H9 (cell line): ENCODE results near the gene RAD50. TPM values are rescaled to one million over a fixed set of nuclear protein-coding genes. Genes with fewer than 3 reads are reported as not detected.

Source experiments
- DNase-seq: peaks from one replicate; pipeline ENCODE4 v3.0.0-alpha.2; 2017
- H2AFZ ChIP-seq: one replicate; pipeline ENCODE4 v1.6.1; 2013; ENCODE audit warnings: mild to moderate bottlenecking, low read length, control low read depth, moderate library complexity
- H2AK5ac ChIP-seq: 2 replicates; pipeline ENCODE4 v1.6.1; 2013; ENCODE audit warnings: low read length, control low read depth, mixed read lengths; ENCODE audit not compliant: insufficient read length
- H2BK120ac ChIP-seq: one replicate; pipeline ENCODE4 v1.6.1; 2013; ENCODE audit warnings: low read depth, mild to moderate bottlenecking, low read length, control low read depth, inconsistent platforms; ENCODE audit not compliant: poor library complexity, severe bottlenecking
- H2BK12ac ChIP-seq: 2 replicates; pipeline ENCODE4 v1.6.1; 2013; ENCODE audit warnings: low read length, control low read depth, mixed read lengths, low read depth; ENCODE audit not compliant: insufficient read length
- H2BK15ac ChIP-seq: 2 replicates; pipeline ENCODE4 v1.6.1; 2013; ENCODE audit warnings: low read depth, low read length, control low read depth
- H2BK20ac ChIP-seq: one replicate; pipeline ENCODE4 v1.6.1; 2013; ENCODE audit warnings: low read depth, mild to moderate bottlenecking, low read length, control low read depth, inconsistent platforms; ENCODE audit not compliant: poor library complexity, severe bottlenecking
- H2BK5ac ChIP-seq: 2 replicates; pipeline ENCODE4 v1.6.1; 2013; ENCODE audit warnings: low read length, control low read depth, mixed read lengths; ENCODE audit not compliant: insufficient read length
- H3K14ac ChIP-seq: 2 replicates; pipeline ENCODE4 v1.6.1; 2013; ENCODE audit warnings: low read length, control low read depth; ENCODE audit not compliant: insufficient read depth
- H3K18ac ChIP-seq: 2 replicates; pipeline ENCODE4 v1.6.1; 2013; ENCODE audit warnings: low read depth, mild to moderate bottlenecking, mixed read lengths, low read length, control low read depth; ENCODE audit not compliant: insufficient read length
- H3K23ac ChIP-seq: 2 replicates; pipeline ENCODE4 v1.6.1; 2013; ENCODE audit warnings: low read length, control low read depth, mixed read lengths, low read depth; ENCODE audit not compliant: insufficient read length
- H3K23me2 ChIP-seq: 2 replicates; pipeline ENCODE4 v1.6.1; 2013; ENCODE audit warnings: low read depth, mild to moderate bottlenecking, mixed read lengths, low read length, control low read depth; ENCODE audit not compliant: insufficient read length, poor library complexity, severe bottlenecking
- H3K27ac ChIP-seq: 2 replicates; pipeline ENCODE4 v1.5.1; 2013; ENCODE audit warnings: low read length, control low read depth, mixed read lengths, low read depth; ENCODE audit not compliant: insufficient read length
- H3K27me3 ChIP-seq: 2 replicates; pipeline ENCODE4 v1.6.1; 2013; ENCODE audit warnings: low read length, control low read depth, inconsistent platforms; ENCODE audit not compliant: insufficient read depth
- H3K4ac ChIP-seq: 2 replicates; pipeline ENCODE4 v1.6.1; 2013; ENCODE audit warnings: low read depth, mild to moderate bottlenecking, control low read depth, inconsistent platforms, low read length, moderate library complexity
- H3K4me1 ChIP-seq: 2 replicates; pipeline ENCODE4 v1.6.1; 2013; ENCODE audit warnings: low read length, control low read depth, inconsistent platforms; ENCODE audit not compliant: insufficient read depth
- H3K4me2 ChIP-seq: 2 replicates; pipeline ENCODE4 v1.6.1; 2013; ENCODE audit warnings: low read length, control low read depth, mixed read lengths; ENCODE audit not compliant: insufficient read length, insufficient read depth
- H3K56ac ChIP-seq: 2 replicates; pipeline ENCODE4 v1.6.1; 2013; ENCODE audit warnings: low read depth, mild to moderate bottlenecking, mixed read lengths, low read length, control low read depth; ENCODE audit not compliant: insufficient read length
- H3K79me1 ChIP-seq: 2 replicates; pipeline ENCODE4 v1.6.1; 2013; ENCODE audit warnings: low read depth, mild to moderate bottlenecking, moderate library complexity, low read length, control low read depth, inconsistent platforms; ENCODE audit not compliant: insufficient read depth, poor library complexity, severe bottlenecking
- H3K79me2 ChIP-seq: 2 replicates; pipeline ENCODE4 v1.6.1; 2013; ENCODE audit warnings: low read length, control low read depth, inconsistent platforms; ENCODE audit not compliant: insufficient read depth
- H3K9ac ChIP-seq: 2 replicates; pipeline ENCODE4 v1.6.1; 2013; ENCODE audit warnings: low read length, control low read depth, mixed read lengths; ENCODE audit not compliant: insufficient read length; ENCODE audit errors: extremely low read depth
- H3K9me3 ChIP-seq: one replicate; pipeline ENCODE4 v1.6.1; 2013; ENCODE audit warnings: low read depth, low read length, inconsistent platforms; ENCODE audit not compliant: control insufficient read depth
- H3T11ph ChIP-seq: one replicate; pipeline ENCODE4 v1.6.1; 2013; ENCODE audit warnings: mild to moderate bottlenecking, low read length, control low read depth, inconsistent platforms
- H4K20me1 ChIP-seq: one replicate; pipeline ENCODE4 v1.6.1; 2013; ENCODE audit not compliant: control insufficient read depth, insufficient read length, insufficient read depth
- H4K5ac ChIP-seq: 2 replicates; pipeline ENCODE4 v1.6.1; 2013; ENCODE audit warnings: low read depth, mild to moderate bottlenecking, mixed read lengths, low read length, control low read depth; ENCODE audit not compliant: insufficient read length
- H4K8ac ChIP-seq: replicated peaks from 2 replicates; pipeline ENCODE4 v1.6.1; 2013; ENCODE audit warnings: low read length, control low read depth, mixed read lengths, low read depth; ENCODE audit not compliant: insufficient read length
- H4K91ac ChIP-seq: 2 replicates; pipeline ENCODE4 v1.6.1; 2013; ENCODE audit warnings: low read depth, mild to moderate bottlenecking, moderate library complexity, mixed read lengths, low read length, control low read depth; ENCODE audit not compliant: insufficient read length
- H3K27ac Mint-ChIP-seq, 3 experiments: 2 replicates in 2 of 3; 3 replicates in 1 of 3; pipeline ENCODE4 v1.8.0; 2020 to 2021; ENCODE audit warnings: mixed read lengths in 3 of 3, mild to moderate bottlenecking in 1 of 3, moderate library complexity in 1 of 3
- H3K27me3 Mint-ChIP-seq: 2 replicates; pipeline ENCODE4 v1.8.0; 2021; ENCODE audit warnings: low read depth, mild to moderate bottlenecking, moderate library complexity, mixed read lengths
- H3K36me3 Mint-ChIP-seq, 3 experiments: 2 replicates in 2 of 3; 3 replicates in 1 of 3; pipeline ENCODE4 v1.8.0; 2020 to 2021; ENCODE audit warnings: low read depth in 3 of 3, mixed read lengths in 3 of 3; ENCODE audit not compliant: insufficient read depth in 1 of 3
- H3K4me1 Mint-ChIP-seq, 2 experiments: 2 replicates each; pipeline ENCODE4 v1.8.0; 2020; ENCODE audit warnings: mixed read lengths in 2 of 2
- H3K4me3 Mint-ChIP-seq, 2 experiments: 2 replicates in 1 of 2; 3 replicates in 1 of 2; pipeline ENCODE4 v1.8.0; 2020 to 2021; ENCODE audit warnings: mild to moderate bottlenecking in 2 of 2, mixed read lengths in 2 of 2, moderate library complexity in 1 of 2
- H3K9me3 Mint-ChIP-seq, 2 experiments: 2 replicates in 1 of 2; 3 replicates in 1 of 2; pipeline ENCODE4 v1.8.0; 2020; ENCODE audit warnings: mild to moderate bottlenecking in 2 of 2, mixed read lengths in 2 of 2, moderate library complexity in 1 of 2
- CTCF ChIP-seq: fragments of 200-600 bp; sonication (generic); conservative IDR thresholded peaks from 3 replicates; pipeline ENCODE4 v1.8.0; 2021; ENCODE audit warnings: antibody characterized with exemption, mild to moderate bottlenecking
- WGBS: extraction: QIAGEN DNeasy Blood & Tissue Kit; methylation state at CpG from one replicate; pipeline ENCODE4 v1.1.7; 2013; ENCODE audit warnings: missing lambda C conversion rate, low lambda C conversion rate, mixed read lengths; ENCODE audit not compliant: insufficient read length; ENCODE audit errors: extremely low coverage; 5-methylcytosine and 5-hydroxymethylcytosine counted together
- total RNA-seq: library from RNA; stranded (reverse); gene quantifications from 2 replicates; pipeline ENCODE4 v1.2.1, GENCODE V29; 2021

RAD50 gene
- total RNA-seq, 1 experiment from 2014 or later = 46.1 TPM

- Histone ChIP-seq H3K4ac (no peak overlapping the region), H3K23ac (no peak overlapping the region), H3K14ac (no peak overlapping the region), H2BK15ac (no peak overlapping the region), H4K5ac (no peak overlapping the region), H2AK5ac (no peak overlapping the region), H3K79me2 (no peaks in the 10 kb centered on the region), H3K9me3 (peaks cover 9% of the 10 kb centered on the region), H2BK20ac (no peak overlapping the region), H3T11ph (no peak overlapping the region), H3K27ac (no peak overlapping the region), H3K4me2 (no peak overlapping the region), H2AFZ (no peak overlapping the region), H2BK5ac (no peak overlapping the region), H3K23me2 (no peaks in the 10 kb centered on the region), H3K79me1 (no peaks in the 10 kb centered on the region), H4K20me1 (no peaks in the 10 kb centered on the region), H2BK120ac (no peak overlapping the region), H2BK12ac (no peak overlapping the region), H3K18ac (no peak overlapping the region), H3K9ac (no peak overlapping the region), H3K4me1 (peaks cover 4% of the 10 kb centered on the region; the same call in 1 of the 2 replicates), H3K27me3 (no peaks in the 10 kb centered on the region), H3K56ac (no peak overlapping the region), H4K91ac (no peak overlapping the region), H4K8ac (no peak overlapping the region)
- Mint-ChIP-seq H3K36me3 (peaks cover 2 to 32% (median 16%) of the 10 kb centered on the region in 3 experiments; a peak in 5 of 7 replicates), H3K4me3 (no peak overlapping the region), H3K27ac (no peak overlapping the region), H3K4me1 (peaks cover 13 to 16% of the 10 kb centered on the region in 2 experiments), H3K9me3 (peaks cover 6 to 25% of the 10 kb centered on the region in 2 experiments; a peak in 4 of 5 replicates), H3K27me3 (peaks cover 20% of the 10 kb centered on the region)
- no peak for DNase-seq
- TF ChIP-seq CTCF = no peak
- WGBS = no CpG with 5 or more reads among the region's 11 CpGs
Measured at GRCh38 chr5:132646583-132647266, 89.9 kb downstream of the RAD50 start.
